Measurements from ENCODE around the gene TRIM8.

TRIM8 gene

DNA sequence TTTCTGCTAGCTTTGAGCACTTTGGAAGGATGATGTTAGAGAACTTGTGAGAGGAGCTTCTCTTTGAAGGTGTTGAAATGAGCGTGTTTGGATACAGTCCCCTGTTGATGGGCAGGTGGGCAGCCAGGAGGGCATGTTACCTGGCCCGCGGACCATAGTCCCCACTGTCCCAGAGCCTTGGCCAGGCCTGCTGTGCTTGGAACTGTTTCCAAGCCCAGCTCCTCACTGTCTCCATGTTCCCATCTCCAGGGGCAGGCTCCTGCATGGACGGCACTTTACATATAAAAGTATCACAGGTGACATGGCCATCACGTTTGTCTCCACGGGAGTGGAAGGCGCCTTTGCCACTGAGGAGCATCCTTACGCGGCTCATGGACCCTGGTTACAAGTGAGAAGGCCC is 27.2 kb upstream of the TRIM8 start:
- no peak for DNase-seq

DNA sequence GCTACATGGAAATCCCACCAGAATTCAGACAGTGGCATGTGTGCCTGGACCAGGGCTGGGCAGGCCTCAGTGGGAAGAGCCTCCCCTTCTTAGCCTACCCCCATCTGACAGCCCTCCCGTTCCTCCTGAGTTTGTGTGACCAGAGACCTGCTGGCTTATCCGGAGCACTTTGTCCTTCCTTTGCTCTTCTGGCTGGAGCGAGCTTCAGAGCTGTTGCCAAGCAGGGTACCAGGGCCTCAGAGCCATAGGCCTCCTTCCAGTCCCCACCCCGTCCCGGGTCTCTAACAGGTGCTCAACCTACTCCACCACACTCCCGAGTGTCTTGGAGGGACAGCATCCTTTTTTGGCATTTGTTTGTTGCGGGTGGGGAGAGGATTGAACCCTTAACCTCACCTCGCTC is 26.5 kb upstream of the TRIM8 start:
- DNase-seq, result no peak

DNA sequence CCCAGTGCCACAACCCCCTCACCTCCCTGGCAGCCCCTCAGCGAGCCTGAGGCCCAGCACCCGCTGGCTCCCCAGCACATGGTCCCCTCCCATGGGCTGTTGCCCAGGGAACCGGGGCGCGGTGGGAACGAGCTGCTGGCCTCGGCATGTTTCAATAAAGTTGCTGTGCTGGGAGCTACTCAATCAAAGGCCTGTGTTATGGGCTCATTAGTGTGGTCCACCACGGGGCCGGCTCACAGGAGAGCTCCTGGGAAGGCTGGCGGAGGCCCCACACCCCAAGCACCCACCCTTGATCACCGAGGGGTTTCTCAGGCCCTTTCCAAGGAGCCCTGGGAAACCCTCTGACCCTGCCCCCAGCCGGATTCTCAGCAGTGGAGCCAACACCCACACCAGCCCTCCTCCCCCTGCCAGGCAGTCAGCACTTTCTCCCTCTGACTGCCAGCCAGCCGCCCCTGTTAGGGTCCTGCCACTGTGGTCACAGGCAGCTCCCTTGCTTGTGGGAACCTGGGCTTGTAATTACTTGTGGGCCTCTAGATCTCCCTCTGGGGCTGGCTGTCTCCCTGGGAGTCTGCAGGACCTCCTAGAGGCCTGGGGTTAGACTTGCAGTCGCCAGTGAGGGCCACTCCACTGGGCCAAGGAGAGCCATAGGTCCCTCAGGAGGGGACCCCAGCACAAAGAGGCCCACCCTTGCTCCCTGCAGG is 24.8 kb upstream of the TRIM8 start:
- DNase-seq, result no peak

DNA sequence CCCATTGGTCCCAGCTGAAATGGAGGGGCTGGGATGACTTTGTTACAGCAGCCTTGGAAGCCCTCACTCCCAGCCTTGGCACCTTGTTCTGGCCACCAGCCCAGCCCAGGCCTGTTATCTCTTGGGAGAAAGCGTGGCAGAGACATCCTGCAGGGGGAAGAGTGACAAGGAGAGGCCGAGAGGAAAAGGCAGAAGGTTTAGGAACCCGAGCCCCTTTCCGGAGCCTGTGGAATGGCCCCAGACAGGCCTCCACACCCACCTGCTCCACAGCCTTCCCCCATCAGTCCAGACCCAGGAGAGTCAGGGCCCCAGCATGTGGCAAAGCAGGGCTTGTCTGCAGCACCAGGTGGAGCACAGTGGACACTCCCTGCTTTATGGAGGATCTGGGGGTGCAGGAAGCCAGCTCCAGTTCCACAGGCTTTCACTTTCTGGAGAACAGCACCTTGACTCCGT is 24.1 kb upstream of the TRIM8 start:
- DNase-seq, result no peak

DNA sequence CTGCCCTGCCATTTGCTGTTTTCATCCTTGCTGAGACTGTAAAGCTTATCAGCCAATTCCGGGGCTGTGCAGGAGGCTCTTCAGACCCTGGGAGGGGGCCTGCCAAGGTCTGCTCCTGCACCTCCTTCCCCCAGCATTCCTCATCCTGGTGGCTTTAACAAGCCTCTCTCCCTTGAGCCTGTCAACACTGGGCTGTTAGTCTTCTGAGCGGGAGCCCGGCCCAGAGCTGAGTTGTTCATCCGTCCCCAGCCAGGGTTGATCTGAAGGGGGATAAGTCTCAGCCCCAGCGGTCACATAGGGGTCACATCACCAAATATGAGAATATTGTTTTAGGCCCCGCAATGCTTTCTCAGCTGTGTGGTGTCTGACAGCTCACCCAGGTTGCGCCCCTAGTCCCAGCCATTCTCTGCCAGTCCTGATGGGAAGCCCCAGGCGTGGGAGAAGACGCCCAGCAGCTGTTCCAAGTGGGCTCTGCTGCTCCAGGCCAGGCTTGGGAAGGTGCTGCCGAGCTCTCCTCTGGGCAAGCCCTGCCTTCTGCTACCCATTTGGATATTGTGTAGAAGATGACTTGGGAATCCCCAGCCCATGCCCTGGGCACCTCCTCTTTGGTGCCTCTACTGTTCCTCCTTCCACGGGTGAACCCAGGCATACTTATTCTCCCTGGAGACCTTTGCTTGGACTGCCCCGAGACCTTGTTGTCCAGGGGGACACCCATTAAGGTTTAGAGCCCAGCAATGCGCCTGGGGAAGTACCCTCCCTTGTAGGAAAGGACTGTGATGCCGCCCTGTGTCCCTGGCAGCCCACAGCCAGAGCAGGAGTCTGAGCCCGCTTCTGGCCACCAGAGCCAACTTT is 23.5 kb upstream of the TRIM8 start:
- no peak for DNase-seq

DNA sequence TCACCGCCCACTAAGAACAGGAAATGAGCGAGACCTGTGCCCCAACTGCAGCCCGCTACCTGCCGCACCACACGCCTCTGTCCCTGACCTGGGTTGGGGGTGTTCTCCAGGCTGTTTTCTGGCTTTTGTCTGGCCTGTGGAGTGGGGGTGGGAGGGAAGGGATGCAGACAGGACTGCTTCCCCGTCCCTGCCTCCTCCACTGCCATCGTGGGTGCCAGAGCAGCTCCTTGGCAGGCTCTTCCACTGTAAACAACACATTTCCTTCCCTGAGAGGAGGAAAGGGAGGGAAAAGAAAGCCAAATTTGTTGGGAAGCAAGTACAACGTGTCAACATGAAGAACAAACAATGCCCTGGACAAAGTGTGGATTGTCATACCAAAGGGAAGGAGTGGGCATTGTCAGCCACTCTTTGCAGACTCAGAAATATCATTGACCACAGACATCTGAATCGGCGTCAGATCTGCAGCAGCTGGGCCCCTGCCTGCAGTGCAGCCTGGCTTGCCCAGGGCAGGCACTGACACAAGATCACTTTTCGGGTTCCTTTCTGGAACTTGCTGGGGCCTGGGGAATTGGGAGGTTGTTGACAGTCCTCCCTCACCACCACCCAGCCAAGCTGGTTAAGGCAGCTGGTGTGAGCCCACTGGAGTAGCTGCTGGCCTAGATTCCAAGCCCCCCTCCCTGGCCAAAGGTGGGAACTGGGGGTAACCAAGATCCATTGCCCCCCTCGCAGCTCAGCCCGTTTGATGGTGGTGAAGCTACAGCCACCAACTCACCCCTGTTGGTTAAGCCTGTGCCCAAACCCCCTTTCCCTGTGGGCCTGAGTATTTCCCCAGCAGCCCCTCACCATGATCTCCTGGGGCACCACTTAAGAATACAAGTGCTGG is 22.6 kb upstream of the TRIM8 start:
- no peak for DNase-seq

DNA sequence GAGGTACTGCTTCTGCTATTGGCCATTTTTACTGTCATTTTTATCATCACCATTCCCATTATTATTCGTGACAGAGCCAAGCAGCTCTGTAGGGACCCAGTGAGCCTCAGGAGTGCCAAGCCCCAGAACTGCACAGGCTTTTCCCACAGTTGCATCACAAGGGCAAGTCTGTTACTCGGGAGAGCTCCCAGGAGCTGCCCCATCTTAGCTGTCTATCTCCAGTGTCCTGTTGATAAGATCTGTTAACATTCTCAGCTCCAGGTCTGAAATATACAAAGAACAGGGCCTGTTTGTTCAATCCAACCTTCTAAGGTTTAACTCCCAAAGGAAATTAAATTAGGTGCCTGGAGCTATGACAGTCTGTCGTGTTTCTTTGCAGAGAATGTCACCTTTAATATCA is 20.2 kb upstream of the TRIM8 start:
- DNase-seq, result no peak

DNA sequence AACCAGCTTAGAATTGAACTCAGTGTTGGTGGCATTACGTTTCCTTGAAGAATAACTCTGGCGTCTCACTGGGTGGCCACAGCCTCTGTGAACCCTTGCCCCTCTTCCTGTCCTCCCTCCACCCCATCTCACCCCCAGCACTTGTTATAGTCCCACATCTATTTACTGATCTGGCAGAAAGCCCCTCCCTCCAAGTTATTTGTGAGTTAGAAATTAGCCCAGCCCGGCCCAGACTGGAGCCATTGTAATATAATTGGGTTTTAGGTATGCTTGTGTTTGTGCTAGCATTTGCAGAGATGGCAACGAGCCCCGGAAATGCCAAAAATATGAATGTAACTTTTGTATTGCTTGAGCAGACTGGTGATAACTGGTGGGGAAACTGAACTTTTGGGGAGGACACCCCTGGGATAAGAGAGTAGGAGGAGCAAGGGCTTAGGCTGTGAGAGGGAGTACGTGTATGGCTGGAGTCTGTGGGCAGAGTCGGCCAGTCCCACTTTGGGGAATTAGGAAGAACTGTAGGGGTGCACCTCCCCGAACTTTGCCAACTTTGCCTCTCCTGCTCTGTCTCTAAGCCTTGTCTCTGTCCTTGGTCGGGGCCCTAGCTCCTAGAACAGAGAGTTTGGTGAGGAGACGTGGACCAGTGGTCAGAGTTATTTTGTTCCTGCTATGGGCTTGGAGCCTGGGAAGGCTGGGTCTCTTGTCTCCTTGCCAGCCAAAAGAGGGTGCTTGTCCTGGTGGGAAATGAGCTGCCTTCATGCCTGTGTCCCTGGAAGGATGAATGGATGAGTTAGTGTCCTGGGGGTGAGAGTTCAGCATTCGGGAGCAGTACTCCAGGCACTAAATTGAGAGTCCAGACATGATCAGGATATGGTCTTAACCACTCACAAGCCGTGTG is 19.3 kb upstream of the TRIM8 start:
- DNase-seq, result no peak

DNA sequence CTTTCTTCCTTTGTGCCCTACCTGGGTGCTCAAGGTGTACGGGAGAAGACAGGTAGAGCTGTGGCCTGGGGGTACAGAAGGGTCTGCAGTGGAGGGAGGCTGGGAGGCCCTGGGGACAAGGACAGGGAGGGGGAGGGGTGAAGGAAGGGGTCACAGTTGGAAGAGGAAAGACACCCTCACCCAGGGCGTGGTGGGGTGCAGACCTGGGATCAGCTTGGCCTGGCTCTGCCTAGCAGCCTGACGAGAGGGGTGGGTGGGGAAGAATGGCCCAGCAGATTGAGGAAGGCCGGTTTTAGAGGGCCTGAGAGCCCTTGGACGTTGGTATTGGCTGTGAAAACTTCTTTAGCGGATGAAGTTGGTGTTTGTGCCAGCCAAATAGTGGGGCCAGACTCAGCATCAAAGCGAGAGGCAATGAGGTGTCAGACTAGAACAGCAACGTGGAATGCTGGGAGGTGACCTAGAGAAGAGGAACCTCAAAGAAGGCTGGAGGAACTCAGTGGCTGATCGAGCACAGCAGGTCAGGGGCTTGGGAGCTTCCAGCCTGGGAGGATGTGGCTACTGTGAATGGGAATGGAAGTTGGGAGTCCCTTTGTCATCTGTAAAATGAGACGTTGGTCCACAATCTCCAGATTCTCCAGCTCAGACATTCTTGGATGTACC is 18.1 kb upstream of the TRIM8 start:
- no peak for DNase-seq

DNA sequence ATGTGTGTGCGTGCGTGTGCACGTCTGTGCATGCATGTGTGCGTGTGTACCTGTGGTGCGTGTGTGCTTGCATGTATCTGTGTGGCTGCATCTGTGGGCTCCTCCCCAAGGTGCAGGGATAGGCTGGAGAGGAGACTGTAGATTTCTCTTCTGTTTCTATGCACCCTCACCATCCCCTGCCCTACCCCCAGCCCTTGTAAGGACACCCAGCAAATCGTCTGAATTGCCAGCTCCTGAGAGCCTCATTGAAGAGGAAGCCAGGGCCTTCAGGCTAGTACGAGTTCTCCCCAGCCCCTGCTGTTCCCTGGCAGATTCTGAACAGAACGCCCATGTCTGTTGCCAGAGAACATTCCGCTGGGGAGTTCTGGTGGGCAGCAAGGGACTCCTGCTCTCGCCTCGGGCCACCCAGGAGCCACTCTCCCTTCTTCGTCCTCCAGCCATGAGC is 17.0 kb upstream of the TRIM8 start:
- peak; percentile 58 for DNase-seq

DNA sequence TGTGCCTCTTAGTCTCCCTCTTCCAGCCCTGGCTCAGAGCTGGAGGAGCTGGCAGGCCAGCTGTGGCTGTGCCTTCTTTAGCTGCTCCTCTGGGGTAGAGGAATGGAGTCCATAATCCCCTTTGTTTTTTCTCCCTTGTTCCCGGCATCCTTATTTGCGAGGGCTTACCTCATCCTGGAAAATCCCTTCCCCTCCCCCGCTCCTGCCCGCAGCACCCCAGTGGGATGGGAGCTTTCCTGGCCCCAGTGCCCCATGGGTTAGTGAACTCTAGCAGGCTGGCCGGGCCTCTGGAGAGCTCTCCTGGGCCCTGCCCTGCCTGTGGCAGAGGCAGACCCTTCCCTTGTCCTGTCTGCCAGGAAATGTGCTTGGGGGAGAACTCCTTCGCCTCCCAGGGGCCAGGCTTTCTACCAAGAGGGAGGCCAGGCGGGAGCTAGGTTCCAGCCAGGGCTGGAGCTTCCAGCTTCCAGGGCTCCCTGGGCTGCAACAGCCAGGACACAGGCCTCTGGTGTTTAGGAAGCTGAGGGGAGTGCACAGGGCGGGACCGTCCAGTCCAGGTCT is 16.5 kb upstream of the TRIM8 start:
- peak; percentile 78 for DNase-seq

DNA sequence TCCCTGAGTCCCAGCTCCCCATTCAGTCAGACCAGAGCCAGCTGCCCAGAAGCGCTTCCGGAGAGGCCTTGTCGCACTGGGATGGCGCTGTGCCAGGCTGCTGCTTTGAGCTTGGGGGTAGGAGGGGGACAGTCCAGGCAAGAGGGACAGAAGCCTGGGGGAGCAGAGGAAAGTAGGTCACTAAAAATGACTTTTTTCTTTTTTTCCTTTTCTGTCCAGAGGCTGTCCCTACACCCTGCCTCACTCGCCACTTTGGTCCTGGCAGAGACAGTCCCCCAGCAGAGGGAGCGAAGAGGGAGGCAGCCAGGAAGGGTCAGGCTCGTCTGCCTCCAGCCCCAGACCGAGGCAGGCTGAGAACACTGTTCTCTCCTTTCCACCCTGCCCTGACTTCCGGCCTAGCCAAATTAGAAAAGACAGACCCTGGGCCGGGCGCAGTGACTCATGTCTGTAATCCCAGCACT is 15.8 kb upstream of the TRIM8 start:
- DNase-seq, result peak; percentile 90

DNA sequence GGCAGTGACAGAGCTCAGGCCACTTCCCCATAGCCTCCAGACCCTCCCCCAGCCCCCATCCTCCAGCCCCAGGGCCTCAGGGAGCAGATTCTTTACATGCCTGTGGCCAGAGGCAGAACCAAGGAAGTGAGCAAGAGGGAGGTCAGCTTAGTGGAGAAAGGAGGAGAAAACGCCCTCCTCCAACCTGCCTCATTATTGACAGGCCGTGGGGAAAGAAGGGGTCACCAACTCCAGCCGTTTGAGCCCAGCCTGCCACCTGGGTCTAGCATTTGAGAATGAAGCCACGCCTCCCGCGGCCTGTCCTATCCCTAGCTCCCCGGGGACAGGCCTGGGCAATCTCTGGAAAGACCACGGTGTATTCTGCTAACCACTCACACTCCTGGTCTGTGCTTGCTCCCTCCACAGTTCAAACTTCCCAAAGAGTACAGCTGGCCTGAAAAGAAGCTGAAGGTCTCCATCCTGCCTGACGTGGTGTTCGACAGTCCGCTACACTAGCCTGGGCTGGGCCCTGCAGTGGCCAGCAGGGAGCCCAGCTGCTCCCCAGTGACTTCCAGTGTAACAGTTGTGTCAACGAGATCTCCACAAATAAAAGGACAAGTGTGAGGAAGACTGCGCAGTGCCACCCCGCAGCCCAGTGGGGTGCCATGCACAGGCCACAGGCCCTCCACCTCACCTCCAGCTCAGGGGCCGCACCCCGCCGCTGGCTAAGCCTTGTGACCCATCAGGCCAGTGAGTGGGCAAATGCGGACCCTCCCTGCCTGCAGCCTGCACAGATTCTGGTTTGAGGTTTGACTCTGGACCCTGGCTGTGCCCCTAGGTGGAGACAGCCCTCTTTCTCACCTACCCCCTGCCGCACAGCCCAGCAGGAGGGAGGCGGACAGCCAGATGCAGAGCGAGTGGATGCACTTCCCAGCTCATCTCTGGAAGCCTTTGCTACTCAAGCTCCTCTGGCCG is 14.3 kb upstream of the TRIM8 start:
- peak; percentile 99 for DNase-seq

DNA sequence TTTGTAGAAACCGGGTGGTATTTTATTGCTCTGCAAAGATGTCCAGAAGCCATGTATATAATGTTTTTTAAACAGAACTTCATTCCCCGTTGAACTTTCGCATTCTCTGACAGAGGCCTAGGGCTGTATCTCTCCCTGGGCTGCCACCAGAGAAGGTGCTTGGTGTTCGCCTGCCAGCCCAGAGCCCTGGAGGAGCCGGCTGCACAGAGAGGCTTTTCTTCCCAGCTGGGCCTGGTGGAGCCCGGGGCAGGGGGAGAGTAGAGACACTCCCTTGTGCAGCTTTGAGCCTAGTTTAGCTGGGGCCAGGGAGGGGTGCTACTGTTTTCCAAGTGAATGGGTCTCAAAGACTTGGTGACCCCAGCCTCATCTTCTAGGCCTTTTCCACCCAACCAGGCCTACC is 13.6 kb upstream of the TRIM8 start:
- no peak for DNase-seq

DNA sequence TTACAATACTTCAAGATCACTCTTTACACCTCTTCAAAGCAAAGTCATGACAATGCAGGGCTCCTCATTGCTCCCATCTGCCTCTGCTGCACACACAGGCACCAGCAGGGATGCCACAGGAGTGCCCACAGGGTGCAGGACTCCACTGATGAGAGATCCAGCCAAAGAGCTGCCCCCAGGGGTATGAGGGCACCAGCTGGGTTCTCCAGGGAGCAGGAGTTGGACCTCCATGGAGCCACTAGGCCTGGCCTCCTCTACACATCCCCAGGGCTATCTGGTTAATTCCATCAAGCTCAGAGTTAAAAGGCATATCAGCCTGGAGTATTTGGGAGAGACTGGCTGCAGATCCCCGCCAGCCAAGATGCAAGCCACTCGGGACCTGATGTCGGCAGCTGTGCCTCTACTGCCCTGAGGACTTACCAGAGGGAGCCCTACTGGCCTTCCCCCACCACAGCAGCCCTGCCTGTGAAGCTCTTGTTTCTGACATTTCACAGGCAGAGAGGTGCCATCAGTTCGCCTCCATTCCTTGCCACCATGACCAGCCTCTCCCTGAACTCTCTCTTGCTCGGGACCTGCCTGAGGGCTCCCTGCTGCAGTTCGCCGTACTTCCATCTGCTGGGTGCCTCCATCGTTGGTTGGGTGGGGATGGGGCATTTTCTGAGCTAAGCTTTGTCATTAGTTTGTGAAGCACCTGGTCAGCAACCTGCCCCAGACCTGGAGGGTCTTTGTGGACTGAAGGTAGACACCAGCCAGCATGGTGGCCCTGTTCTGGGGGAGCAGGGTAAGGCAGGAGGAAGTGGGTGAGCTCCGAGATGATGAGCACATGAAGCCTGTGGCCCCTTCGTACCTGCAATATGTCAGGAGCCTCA is 12.5 kb upstream of the TRIM8 start:
- no peak for DNase-seq

DNA sequence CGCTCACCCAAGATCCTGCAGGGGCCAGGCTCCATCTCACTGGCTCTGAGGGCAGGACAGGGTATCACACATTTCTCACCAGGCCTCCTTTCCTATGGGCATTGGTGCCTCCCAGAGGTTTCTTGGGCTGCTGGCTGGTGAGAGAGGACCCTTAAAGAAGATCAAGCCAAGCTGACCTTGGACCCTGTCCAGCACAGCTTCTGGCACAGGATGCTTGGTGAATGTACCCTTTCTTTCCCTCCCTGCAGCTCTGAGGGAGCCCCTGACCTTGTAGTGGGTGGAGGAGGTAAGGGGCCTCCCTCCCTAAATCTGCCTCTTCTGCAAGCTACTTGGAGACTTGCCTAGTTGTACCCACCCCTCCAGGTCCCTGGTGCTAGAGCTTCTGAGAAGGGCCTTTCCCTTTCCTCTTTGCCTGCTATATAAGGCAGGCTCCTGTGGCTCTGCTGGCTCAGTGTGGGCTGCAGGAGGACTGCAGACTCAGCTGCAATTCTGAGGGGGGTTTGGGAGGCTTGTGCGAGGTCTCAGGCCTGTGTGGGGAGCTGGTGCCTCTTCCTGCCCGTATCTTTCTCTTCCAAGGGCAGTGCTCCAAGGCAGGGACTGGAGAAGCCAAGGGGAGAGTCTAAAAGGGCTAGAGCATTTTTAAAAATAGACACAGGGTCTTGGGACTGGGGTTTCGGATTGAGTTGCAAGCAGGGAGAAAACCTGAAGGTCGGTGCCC is 11.7 kb upstream of the TRIM8 start:
- DNase-seq, result no peak

DNA sequence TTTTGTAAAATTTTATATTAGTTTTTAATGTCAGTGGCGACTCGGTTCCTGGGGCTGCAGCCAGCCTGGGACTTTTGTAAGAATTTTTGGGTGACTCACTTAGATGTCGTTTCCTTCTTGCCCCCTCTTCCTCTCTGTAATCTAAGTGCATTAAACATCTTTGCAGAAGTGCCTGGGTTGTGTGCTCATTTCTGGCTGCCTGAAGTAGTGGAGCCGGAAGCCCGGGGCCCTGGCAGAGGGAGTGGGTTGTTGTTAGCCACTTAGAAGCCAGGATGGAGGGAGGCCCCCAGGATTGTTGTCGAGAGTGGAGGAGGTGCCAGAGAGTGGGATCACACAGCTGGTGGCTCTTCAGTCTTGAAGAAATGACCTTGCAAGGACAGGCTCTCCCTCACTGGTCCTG is 11.0 kb upstream of the TRIM8 start:
- no peak for DNase-seq

DNA sequence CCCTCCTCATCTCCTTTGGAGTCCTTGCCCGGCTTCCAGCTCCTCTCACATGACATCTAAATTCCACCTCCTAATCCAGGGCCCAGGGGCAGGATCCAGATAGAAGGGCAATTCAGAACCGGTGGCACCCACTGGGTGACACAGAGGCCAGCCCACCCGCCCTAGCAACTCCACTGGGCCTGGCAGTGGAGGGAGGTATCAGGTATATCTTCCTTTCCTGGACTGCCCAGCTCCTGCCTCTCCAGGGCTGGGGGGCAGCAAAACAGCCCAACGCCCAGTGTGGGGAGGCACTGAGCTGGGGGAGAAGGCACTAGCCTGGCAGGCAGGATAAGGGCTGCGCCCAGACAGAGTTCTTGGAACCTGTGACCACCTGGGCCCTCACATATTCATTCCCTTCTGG is 10.4 kb upstream of the TRIM8 start:
- DNase-seq, result no peak
